Stomach smooth muscle (tissue), 2 donors: ENCODE results near the gene COX5B.
"Not testable (repeated sequence)": the region's sequence is repeated elsewhere in the genome, so short reads cannot be mapped to it uniquely, and the experiment has no call there.

ENCODE experiments used
- H3K27ac ChIP-seq: one replicate; pipeline ENCODE4 v1.7.0; 2013; ENCODE audit warnings: mild to moderate bottlenecking, low read length, inconsistent platforms
- H3K27me3 ChIP-seq, 2 donors: one replicate each; pipeline ENCODE4 v1.7.0; 2013; ENCODE audit warnings: low read length in 2 of 2; ENCODE audit not compliant: insufficient read depth in 2 of 2, control insufficient read depth in 1 of 2
- H3K36me3 ChIP-seq, 2 donors: one replicate each; pipeline ENCODE4 v1.7.0; 2013; ENCODE audit warnings: low read length in 2 of 2; ENCODE audit not compliant: control insufficient read depth in 2 of 2, insufficient read depth in 2 of 2
- H3K4me1 ChIP-seq: one replicate; pipeline ENCODE4 v1.7.0; 2013; ENCODE audit warnings: low read length; ENCODE audit not compliant: control insufficient read depth, insufficient read depth
- H3K4me3 ChIP-seq, 2 donors: one replicate each; pipeline ENCODE4 v1.7.0; 2013; ENCODE audit warnings: low read length in 2 of 2
- H3K9ac ChIP-seq, 2 donors: one replicate each; pipeline ENCODE4 v1.7.0; 2013; ENCODE audit warnings: low read length in 2 of 2, mild to moderate bottlenecking in 1 of 2
- H3K9me3 ChIP-seq, 2 donors: one replicate each; pipeline ENCODE4 v1.7.0; 2013; ENCODE audit warnings: low read length in 2 of 2; ENCODE audit not compliant: control insufficient read depth in 2 of 2
- donor health status: healthy.
- donor health status: Pancreatic carcinoma.

The COX5B gene

DNA sequence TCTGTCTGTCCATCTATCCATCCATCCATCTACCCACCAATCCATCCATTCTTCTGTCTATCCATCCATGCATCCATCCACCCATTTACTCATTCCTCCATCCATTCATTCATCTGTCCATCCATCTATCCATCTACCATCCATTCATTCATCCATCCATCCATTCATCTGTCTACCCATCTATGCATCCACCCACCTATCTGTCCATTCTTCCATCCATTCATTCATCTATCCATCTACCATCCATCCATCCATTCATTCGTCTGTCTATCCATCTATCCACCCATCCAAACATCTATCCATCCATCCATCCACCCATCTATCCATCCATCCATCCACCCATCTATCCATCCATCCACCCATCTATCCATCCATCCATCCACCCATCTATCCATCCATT lies 25.4 kb upstream of the COX5B start:
- not testable (repeated sequence) for H3K27ac ChIP-seq, H3K4me3 ChIP-seq, H3K36me3 ChIP-seq, H3K9ac ChIP-seq, H3K9me3 ChIP-seq, H3K4me1 ChIP-seq, H3K27me3 ChIP-seq

- H3K27me3 ChIP-seq, H3K27ac ChIP-seq, H3K9ac ChIP-seq, H3K36me3 ChIP-seq, H3K9me3 ChIP-seq, H3K4me3 ChIP-seq, H3K4me1 ChIP-seq: not testable (repeated sequence)
These were observed 22.9 kb upstream of the COX5B start for GRCh38 chr2:97622976-97623375.

- not testable (repeated sequence) for H3K4me1 ChIP-seq, H3K27me3 ChIP-seq, H3K27ac ChIP-seq, H3K4me3 ChIP-seq, H3K36me3 ChIP-seq, H3K9ac ChIP-seq, H3K9me3 ChIP-seq
These were observed 20.4 kb upstream of the COX5B start for GRCh38 chr2:97625354-97626048.

DNA sequence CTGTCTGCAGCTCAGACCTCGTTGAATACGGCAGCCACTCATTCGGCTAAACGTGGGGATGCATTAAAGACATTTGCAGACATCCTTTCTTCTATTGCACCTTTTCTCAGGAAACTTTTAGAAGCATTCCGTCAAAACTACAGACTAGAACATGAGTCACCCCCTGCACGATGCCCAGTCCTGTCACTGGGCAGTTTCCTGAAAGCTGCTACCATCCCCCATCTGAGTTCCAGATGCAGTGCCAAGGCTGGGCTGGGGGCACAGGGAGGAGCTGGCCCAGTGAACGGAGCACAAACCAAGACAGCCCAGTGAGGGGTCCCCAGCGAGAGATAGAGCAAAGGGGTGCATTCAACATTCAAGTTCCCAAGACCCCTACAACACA lies 19.8 kb upstream of the COX5B start:
- H3K9ac ChIP-seq, H3K9me3 ChIP-seq, H3K27ac ChIP-seq, H3K27me3 ChIP-seq, H3K36me3 ChIP-seq, H3K4me1 ChIP-seq, H3K4me3 ChIP-seq: not testable (repeated sequence)

- no peaks in the 10 kb centered on the region for H3K27me3 ChIP-seq
- peaks cover 15% of the 10 kb centered on the region for H3K4me1 ChIP-seq
- no peaks in the 10 kb centered on the region for H3K9me3 ChIP-seq
- H3K4me3 ChIP-seq: no peak overlapping the region
- H3K9ac ChIP-seq: no peak overlapping the region
- H3K36me3 ChIP-seq: peaks cover 19 to 21% of the 10 kb centered on the region in 2 donors
- no peak overlapping the region for H3K27ac ChIP-seq
These were observed 1.7 kb upstream of the COX5B start for GRCh38 chr2:97644023-97644717.

- H3K4me3 ChIP-seq: peak overlapping the region; percentile 95 to 97
- peaks cover 15% of the 10 kb centered on the region for H3K4me1 ChIP-seq
- H3K36me3 ChIP-seq: peaks cover 22 to 26% of the 10 kb centered on the region in 2 donors
- H3K9me3 ChIP-seq: no peaks in the 10 kb centered on the region
- H3K27ac ChIP-seq: peak overlapping the region; percentile 96
- no peaks in the 10 kb centered on the region for H3K27me3 ChIP-seq
- peak overlapping the region; percentile 86 to 89 for H3K9ac ChIP-seq
These were observed 659 bp upstream of the COX5B start for GRCh38 chr2:97645112-97645694.

DNA sequence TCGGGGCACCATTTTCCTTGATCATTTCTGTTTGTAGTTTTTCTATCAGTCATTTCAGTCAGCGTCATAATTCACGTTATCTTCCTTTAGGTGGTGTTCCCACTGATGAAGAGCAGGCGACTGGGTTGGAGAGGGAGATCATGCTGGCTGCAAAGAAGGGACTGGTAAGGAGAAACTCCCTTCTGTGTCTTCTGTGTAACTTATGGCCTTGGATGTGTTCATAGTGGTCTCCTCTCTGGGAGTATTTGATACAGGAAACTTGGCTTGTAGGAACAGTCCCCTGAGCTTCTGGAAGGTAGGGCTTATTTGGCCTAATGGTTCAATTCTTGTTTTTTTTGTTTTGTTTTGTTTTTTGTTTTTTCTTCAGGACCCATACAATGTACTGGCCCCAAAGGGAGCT lies 1.1 kb downstream of the COX5B start:
- Histone ChIP-seq H3K4me3 (peak overlapping the region; percentile 95 to 97), H3K9ac (peak overlapping the region; percentile 58 to 88), H3K27ac (peak overlapping the region; percentile 96)

DNA sequence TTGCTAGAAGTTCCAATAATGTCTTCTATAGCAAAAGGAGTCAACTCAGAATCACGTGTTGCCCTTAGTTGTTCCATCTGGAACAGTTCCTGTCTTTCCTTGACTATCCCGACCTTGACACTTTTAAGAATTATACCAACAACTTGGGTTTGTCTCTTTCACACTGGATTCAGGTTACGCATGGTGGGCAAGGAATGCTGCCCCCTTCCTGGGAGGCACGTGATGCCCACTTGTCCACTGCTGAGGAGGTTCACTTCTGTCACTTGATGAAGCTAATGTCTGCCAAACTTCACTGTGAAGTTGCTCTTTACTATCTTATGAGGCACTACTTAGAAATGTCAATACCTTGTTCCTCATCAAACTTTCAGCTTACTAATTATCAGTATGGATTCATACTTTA lies 5.3 kb downstream of the COX5B start:
- Histone ChIP-seq H3K9ac (no peak overlapping the region), H3K36me3 (peaks cover 28 to 40% of the 10 kb centered on the region in 2 donors), H3K27ac (no peak overlapping the region), H3K9me3 (peaks cover 0 to 5% of the 10 kb centered on the region in 2 donors), H3K4me3 (no peak overlapping the region), H3K27me3 (no peaks in the 10 kb centered on the region), H3K4me1 (peaks cover 9% of the 10 kb centered on the region)

More for the DNA sequence above, 1.1 kb downstream of the COX5B start:
- Histone ChIP-seq H3K36me3 (peaks cover 26 to 28% of the 10 kb centered on the region in 2 donors), H3K27me3 (no peaks in the 10 kb centered on the region), H3K4me1 (peaks cover 15% of the 10 kb centered on the region), H3K9me3 (no peaks in the 10 kb centered on the region)

DNA sequence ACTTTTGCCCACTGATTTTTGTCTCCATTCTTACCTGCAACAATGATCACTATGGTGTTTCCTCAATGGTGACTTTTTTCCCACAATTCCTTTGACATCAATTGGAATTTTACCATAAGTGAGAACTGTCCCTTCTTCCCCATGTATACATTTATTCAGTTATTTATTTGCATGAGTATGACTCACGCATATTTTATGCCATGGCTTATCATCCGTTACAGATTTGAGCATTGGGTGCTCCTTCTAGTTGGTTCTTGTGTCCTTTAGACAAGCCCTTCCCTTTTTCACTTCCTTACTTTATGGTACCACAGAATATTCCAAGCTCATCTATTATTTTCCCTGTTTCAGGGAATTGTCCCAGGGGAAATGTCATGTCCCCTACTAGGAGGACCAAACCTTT lies 7.6 kb downstream of the COX5B start:
- Histone ChIP-seq H3K27me3 (no peaks in the 10 kb centered on the region), H3K9me3 (peaks cover 0 to 5% of the 10 kb centered on the region in 2 donors), H3K9ac (no peak overlapping the region), H3K36me3 (peaks cover 21 to 48% of the 10 kb centered on the region in 2 donors), H3K4me3 (no peak overlapping the region), H3K27ac (no peak overlapping the region), H3K4me1 (no peaks in the 10 kb centered on the region)

GRCh38 chr2:97653874-97654273 lies 8.0 kb downstream of the COX5B start:
- no peak overlapping the region for H3K27ac ChIP-seq
- no peaks in the 10 kb centered on the region for H3K27me3 ChIP-seq
- H3K9me3 ChIP-seq: peaks cover 0 to 5% of the 10 kb centered on the region in 2 donors
- H3K9ac ChIP-seq: no peak overlapping the region
- H3K36me3 ChIP-seq: peaks cover 19 to 49% of the 10 kb centered on the region in 2 donors
- no peaks in the 10 kb centered on the region for H3K4me1 ChIP-seq
- no peak overlapping the region for H3K4me3 ChIP-seq

DNA sequence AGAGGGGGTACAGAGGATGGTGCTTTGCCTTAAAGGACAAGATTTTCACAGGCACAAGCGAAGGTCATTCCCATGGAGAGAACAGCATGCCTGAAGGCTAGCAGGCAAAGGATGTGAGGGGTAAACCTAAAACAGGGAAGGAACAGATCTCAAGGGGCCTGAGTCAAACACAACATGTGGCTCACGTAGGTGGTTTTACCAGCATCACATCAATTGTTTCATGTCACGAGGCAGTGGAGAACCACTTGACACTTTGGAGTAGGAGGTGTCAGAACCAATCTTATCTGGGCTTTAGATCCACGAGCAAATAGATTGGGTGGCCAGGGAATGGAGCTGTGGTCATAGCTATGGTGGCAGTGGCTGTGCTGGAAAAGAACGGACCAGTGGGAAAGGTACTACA lies 8.4 kb downstream of the COX5B start:
- H3K4me1 ChIP-seq: no peaks in the 10 kb centered on the region
- H3K4me3 ChIP-seq: no peak overlapping the region
- peaks cover 15 to 48% of the 10 kb centered on the region in 2 donors for H3K36me3 ChIP-seq
- no peaks in the 10 kb centered on the region for H3K27me3 ChIP-seq
- H3K9me3 ChIP-seq: peaks cover 0 to 5% of the 10 kb centered on the region in 2 donors
- H3K9ac ChIP-seq: no peak overlapping the region
- H3K27ac ChIP-seq: no peak overlapping the region
